SK-N-SH treated with all-trans-retinoic acid at 6 μM for 48 hours (cell line): ENCODE data around the gene KIF20B.

Experiments
- ATAC-seq: fragments of 200-7000 bp; cut with Tn5 transposase; 3 replicates; pipeline ENCODE4 v1.9.1; 2020; ENCODE audit warnings: mild to moderate bottlenecking, moderate library complexity
- ARNTL ChIP-seq: fragments of 450-650 bp; formaldehyde crosslinking; IDR thresholded peaks from 2 replicates; pipeline ENCODE4 v1.5.0; 2020; ENCODE audit warnings: low read depth, mild to moderate bottlenecking, moderate library complexity, borderline replicate concordance
- BACH2 ChIP-seq: fragments of 250-450 bp; sonication (Bioruptor Pico); IDR thresholded peaks from 2 replicates; pipeline ENCODE4 v1.9.0; 2021; ENCODE audit warnings: mild to moderate bottlenecking, borderline replicate concordance
- CSDC2 ChIP-seq: fragments of 250-450 bp; sonication (Bioruptor Pico); IDR thresholded peaks from 2 replicates; pipeline ENCODE4 v1.5.0; 2020; ENCODE audit warnings: mild to moderate bottlenecking, moderate library complexity
- GLIS3 ChIP-seq: fragments of 250-450 bp; sonication (Bioruptor Pico); IDR thresholded peaks from 2 replicates; pipeline ENCODE4 v1.5.0; 2020; ENCODE audit warnings: mild to moderate bottlenecking, moderate library complexity
- ISL1 ChIP-seq: fragments of 250-450 bp; sonication (Bioruptor Pico); IDR thresholded peaks from 2 replicates; pipeline ENCODE4 v2.1.2; 2022; ENCODE audit warnings: mild to moderate bottlenecking, moderate library complexity
- OSR1 ChIP-seq: fragments of 250-450 bp; sonication (Bioruptor Pico); IDR thresholded peaks from 2 replicates; pipeline ENCODE4 v1.8.0; 2022; ENCODE audit warnings: moderate library complexity, mild to moderate bottlenecking, inconsistent platforms
- POU6F1 ChIP-seq: fragments of 250-450 bp; sonication (Bioruptor Pico); IDR thresholded peaks from 2 replicates; pipeline ENCODE4 v1.8.0; 2021; ENCODE audit warnings: low read depth, mild to moderate bottlenecking, moderate library complexity, borderline replicate concordance
- PPARA ChIP-seq: fragments of 250-450 bp; sonication (Bioruptor Pico); IDR thresholded peaks from 2 replicates; pipeline ENCODE4 v1.5.0; 2020; ENCODE audit warnings: mild to moderate bottlenecking, borderline replicate concordance
- RARB ChIP-seq: fragments of 250-450 bp; sonication (Bioruptor Pico); IDR thresholded peaks from 2 replicates; pipeline ENCODE4 v1.8.0; 2021; ENCODE audit warnings: mild to moderate bottlenecking, moderate library complexity
- SNAI2 ChIP-seq: fragments of 250-450 bp; sonication (Bioruptor Pico); IDR thresholded peaks from 2 replicates; pipeline ENCODE4 v1.5.0; 2020; ENCODE audit warnings: mild to moderate bottlenecking, moderate library complexity
- TCF4 ChIP-seq: fragments of 250-450 bp; sonication (Bioruptor Pico); IDR thresholded peaks from 2 replicates; pipeline ENCODE4 v1.8.0; 2021; ENCODE audit warnings: mild to moderate bottlenecking, moderate library complexity, borderline replicate concordance
- TOX ChIP-seq: fragments of 250-450 bp; sonication (Bioruptor Pico); IDR thresholded peaks from 2 replicates; pipeline ENCODE4 v1.8.0; 2021; ENCODE audit warnings: mild to moderate bottlenecking, moderate library complexity, borderline replicate concordance
- ZFP3 ChIP-seq: fragments of 250-450 bp; sonication (Bioruptor Pico); IDR thresholded peaks from 2 replicates; pipeline ENCODE4 v1.5.0; 2020; ENCODE audit warnings: mild to moderate bottlenecking, moderate library complexity
- ZFP30 ChIP-seq: fragments of 450-650 bp; formaldehyde crosslinking; IDR thresholded peaks from 2 replicates; pipeline ENCODE4 v1.5.0; 2022; ENCODE audit warnings: mild to moderate bottlenecking, moderate library complexity
- ZNF565 ChIP-seq: fragments of 450-650 bp; formaldehyde crosslinking; conservative IDR thresholded peaks from 2 replicates; pipeline ENCODE4 v1.5.0; 2020; ENCODE audit warnings: low read depth, mild to moderate bottlenecking, moderate library complexity
- ZNF70 ChIP-seq: fragments of 450-650 bp; formaldehyde crosslinking; IDR thresholded peaks from 2 replicates; pipeline ENCODE4 v1.5.0; 2020; ENCODE audit warnings: mild to moderate bottlenecking, moderate library complexity
- ZNF8 ChIP-seq: fragments of 450-650 bp; formaldehyde crosslinking; IDR thresholded peaks from 2 replicates; pipeline ENCODE4 v1.5.0; 2020; ENCODE audit warnings: mild to moderate bottlenecking, moderate library complexity
- TF ChIP-seq, protein P1 (sequence below): fragments of 250-450 bp; sonication (Bioruptor Pico); IDR thresholded peaks from 2 replicates; pipeline ENCODE4 v1.5.0; 2020; ENCODE audit warnings: mild to moderate bottlenecking, moderate library complexity
- TF ChIP-seq, protein P2 (sequence below): fragments of 250-450 bp; sonication (Bioruptor Pico); IDR thresholded peaks from 2 replicates; pipeline ENCODE4 v1.8.0; 2020; ENCODE audit warnings: mild to moderate bottlenecking, moderate library complexity, borderline replicate concordance
- TF ChIP-seq, protein P3 (sequence below): fragments of 250-450 bp; sonication (Bioruptor Pico); IDR thresholded peaks from 2 replicates; pipeline ENCODE4 v1.5.1; 2021; ENCODE audit warnings: mild to moderate bottlenecking, moderate library complexity
- TF ChIP-seq, protein P4 (sequence below): fragments of 250-450 bp; sonication (Bioruptor Pico); IDR thresholded peaks from 2 replicates; pipeline ENCODE4 v1.5.1; 2020; ENCODE audit warnings: low read depth, mild to moderate bottlenecking, moderate library complexity

KIF20B gene

DNA sequence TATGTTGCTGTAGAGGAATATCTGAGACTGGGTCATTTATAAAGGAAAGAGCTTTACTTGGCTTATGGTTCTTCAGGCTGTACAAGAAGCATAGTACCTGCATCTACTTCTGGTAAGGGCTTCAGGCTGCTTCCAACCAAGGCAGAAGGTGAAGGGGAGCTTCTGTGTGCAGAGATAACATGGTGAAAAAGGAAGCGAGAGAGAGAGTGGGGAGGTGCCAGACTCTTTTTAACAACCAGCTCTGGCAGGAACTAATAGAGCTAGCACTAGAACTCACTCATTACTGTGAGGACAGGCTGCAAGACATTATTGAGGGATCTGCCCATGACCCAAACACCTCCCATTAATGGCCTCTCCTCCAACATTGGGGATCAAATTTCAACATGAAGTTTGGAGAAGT, 94.5 kb downstream of the KIF20B start:
- no peak for ATAC-seq
- TF ChIP-seq SNAI2 (CRISPR knock-in tag) = no peak
- TF ChIP-seq PPARA = no peak
- TF ChIP-seq ZNF70 (CRISPR knock-in tag) = no peak
- TF ChIP-seq POU6F1 (CRISPR knock-in tag) = no peak
- TF ChIP-seq OSR1 (CRISPR knock-in tag) = no peak
- TF ChIP-seq ARNTL (CRISPR knock-in tag) = no peak
- TF ChIP-seq TOX (CRISPR knock-in tag) = no peak
- no peak for TF ChIP-seq ZFP3 (CRISPR knock-in tag)
- TF ChIP-seq, protein P1, sequence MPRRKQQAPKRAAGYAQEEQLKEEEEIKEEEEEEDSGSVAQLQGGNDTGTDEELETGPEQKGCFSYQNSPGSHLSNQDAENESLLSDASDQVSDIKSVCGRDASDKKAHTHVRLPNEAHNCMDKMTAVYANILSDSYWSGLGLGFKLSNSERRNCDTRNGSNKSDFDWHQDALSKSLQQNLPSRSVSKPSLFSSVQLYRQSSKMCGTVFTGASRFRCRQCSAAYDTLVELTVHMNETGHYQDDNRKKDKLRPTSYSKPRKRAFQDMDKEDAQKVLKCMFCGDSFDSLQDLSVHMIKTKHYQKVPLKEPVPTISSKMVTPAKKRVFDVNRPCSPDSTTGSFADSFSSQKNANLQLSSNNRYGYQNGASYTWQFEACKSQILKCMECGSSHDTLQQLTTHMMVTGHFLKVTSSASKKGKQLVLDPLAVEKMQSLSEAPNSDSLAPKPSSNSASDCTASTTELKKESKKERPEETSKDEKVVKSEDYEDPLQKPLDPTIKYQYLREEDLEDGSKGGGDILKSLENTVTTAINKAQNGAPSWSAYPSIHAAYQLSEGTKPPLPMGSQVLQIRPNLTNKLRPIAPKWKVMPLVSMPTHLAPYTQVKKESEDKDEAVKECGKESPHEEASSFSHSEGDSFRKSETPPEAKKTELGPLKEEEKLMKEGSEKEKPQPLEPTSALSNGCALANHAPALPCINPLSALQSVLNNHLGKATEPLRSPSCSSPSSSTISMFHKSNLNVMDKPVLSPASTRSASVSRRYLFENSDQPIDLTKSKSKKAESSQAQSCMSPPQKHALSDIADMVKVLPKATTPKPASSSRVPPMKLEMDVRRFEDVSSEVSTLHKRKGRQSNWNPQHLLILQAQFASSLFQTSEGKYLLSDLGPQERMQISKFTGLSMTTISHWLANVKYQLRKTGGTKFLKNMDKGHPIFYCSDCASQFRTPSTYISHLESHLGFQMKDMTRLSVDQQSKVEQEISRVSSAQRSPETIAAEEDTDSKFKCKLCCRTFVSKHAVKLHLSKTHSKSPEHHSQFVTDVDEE (CRISPR knock-in tag) = no peak
- no peak for TF ChIP-seq ZNF8 (CRISPR knock-in tag)
- TF ChIP-seq, protein P2, sequence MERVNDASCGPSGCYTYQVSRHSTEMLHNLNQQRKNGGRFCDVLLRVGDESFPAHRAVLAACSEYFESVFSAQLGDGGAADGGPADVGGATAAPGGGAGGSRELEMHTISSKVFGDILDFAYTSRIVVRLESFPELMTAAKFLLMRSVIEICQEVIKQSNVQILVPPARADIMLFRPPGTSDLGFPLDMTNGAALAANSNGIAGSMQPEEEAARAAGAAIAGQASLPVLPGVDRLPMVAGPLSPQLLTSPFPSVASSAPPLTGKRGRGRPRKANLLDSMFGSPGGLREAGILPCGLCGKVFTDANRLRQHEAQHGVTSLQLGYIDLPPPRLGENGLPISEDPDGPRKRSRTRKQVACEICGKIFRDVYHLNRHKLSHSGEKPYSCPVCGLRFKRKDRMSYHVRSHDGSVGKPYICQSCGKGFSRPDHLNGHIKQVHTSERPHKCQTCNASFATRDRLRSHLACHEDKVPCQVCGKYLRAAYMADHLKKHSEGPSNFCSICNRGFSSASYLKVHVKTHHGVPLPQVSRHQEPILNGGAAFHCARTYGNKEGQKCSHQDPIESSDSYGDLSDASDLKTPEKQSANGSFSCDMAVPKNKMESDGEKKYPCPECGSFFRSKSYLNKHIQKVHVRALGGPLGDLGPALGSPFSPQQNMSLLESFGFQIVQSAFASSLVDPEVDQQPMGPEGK (CRISPR knock-in tag) = no peak
- no peak for TF ChIP-seq TCF4
- no peak for TF ChIP-seq CSDC2 (CRISPR knock-in tag)
- TF ChIP-seq ZFP30 (CRISPR knock-in tag) = no peak
- TF ChIP-seq ZNF565 (CRISPR knock-in tag) = no peak
- no peak for TF ChIP-seq ISL1 (CRISPR knock-in tag)
- TF ChIP-seq, protein P3, sequence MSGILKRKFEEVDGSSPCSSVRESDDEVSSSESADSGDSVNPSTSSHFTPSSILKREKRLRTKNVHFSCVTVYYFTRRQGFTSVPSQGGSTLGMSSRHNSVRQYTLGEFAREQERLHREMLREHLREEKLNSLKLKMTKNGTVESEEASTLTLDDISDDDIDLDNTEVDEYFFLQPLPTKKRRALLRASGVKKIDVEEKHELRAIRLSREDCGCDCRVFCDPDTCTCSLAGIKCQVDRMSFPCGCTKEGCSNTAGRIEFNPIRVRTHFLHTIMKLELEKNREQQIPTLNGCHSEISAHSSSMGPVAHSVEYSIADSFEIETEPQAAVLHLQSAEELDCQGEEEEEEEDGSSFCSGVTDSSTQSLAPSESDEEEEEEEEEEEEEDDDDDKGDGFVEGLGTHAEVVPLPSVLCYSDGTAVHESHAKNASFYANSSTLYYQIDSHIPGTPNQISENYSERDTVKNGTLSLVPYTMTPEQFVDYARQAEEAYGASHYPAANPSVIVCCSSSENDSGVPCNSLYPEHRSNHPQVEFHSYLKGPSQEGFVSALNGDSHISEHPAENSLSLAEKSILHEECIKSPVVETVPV (CRISPR knock-in tag) = no peak
- TF ChIP-seq GLIS3 (CRISPR knock-in tag) = no peak

DNA sequence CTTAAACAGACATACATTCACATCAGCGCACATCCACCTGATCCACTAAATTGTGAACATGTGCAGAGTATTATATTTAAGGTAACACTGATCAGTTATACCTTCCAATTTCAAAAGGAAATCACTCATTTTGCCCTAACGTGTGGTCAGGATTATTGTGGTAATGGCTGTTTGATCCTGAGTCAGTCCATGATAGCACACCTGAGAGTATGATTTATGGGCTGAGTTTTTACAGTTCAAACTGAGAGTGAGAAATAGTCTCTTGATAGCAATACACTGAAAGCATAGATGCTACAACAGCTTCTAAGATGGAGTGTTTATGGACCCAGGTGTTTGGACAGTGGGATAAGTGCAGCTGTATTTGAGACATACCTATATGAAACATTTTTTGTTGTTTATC, 96.7 kb downstream of the KIF20B start:
- ATAC-seq = no peak
- TF ChIP-seq ZNF8 (CRISPR knock-in tag) = no peak
- TF ChIP-seq, protein P3 (CRISPR knock-in tag) = no peak
- TF ChIP-seq TCF4 = no peak
- no peak for TF ChIP-seq SNAI2 (CRISPR knock-in tag)
- no peak for TF ChIP-seq RARB

- TF ChIP-seq POU6F1 (CRISPR knock-in tag) (no peak), SNAI2 (CRISPR knock-in tag) (no peak), ZNF70 (CRISPR knock-in tag) (no peak), TCF4 (no peak), RARB (no peak), BACH2 (CRISPR knock-in tag) (no peak), PPARA (no peak), ISL1 (CRISPR knock-in tag) (no peak), GLIS3 (CRISPR knock-in tag) (no peak), ZFP3 (CRISPR knock-in tag) (no peak), OSR1 (CRISPR knock-in tag) (no peak), ARNTL (CRISPR knock-in tag) (no peak), ZNF8 (CRISPR knock-in tag) (no peak)
- TF ChIP-seq, protein P4, sequence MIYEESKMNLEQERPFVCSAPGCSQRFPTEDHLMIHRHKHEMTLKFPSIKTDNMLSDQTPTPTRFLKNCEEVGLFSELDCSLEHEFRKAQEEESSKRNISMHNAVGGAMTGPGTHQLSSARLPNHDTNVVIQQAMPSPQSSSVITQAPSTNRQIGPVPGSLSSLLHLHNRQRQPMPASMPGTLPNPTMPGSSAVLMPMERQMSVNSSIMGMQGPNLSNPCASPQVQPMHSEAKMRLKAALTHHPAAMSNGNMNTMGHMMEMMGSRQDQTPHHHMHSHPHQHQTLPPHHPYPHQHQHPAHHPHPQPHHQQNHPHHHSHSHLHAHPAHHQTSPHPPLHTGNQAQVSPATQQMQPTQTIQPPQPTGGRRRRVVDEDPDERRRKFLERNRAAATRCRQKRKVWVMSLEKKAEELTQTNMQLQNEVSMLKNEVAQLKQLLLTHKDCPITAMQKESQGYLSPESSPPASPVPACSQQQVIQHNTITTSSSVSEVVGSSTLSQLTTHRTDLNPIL (CRISPR knock-in tag) = no peak
- TF ChIP-seq, protein P1 (CRISPR knock-in tag) = no peak
- ATAC-seq = no peak
Observed at GRCh38 chr10:89799573-89799972, 98.2 kb downstream of the KIF20B start.
